ENCODE data around the gene NAGA.
"Not testable (repeated sequence)": the region's sequence is repeated elsewhere in the genome, so short reads cannot be mapped to it uniquely, and the experiment has no call there.

The NAGA gene

DNA sequence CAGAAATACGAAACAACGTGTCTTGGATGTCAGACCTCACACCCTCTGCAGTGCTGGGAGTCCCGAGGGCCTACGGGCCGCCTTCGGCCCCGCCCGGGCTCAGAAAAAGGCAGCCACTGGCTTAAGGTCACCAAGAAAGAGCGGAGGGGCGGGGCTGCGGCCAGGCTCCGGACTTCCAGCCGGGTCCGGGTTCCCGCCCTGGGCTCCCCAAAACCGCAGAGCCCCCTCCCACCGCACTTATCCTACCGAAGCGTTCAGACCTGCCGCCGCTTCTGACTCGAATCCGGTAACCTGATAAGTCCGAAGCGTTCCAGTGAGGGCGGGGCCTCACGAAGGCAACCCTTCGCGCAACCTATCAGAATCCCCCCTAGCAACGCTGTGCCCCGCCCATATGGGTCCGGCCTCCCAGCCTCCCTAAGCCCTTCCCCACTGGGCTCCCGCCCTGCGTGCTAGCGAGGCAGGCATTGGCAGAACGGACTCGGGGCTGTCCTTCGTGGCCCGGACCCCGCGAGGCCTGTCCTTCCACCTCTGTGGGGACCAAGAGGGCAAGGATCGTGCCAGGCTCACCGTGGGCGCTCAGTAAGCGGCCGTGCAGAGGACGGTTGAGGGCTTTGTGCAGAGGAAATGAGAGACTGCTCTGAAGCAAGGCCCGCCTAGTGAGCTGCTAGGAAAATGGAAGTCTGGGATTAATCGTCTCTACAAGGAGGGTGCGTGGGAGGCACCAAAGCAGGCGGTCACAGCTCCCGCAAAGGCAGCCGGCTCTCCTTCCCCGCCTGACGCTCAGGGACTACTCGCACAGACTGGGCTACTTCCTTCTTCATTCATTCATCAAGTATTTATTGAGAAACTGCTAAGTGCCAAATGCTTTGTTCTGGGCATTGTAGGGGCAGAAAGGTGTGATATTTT is at the start of gene NAGA:
Gene NAGA (minus strand): TSS at position 296 of the 906 bp plus-strand sequence. CDS start 515 bp downstream, outside the sequence.
- peak; percentile 89 for DNase-seq (ENCODE audit: low spot score)
- peak; percentile 92 for FAIRE-seq

DNA sequence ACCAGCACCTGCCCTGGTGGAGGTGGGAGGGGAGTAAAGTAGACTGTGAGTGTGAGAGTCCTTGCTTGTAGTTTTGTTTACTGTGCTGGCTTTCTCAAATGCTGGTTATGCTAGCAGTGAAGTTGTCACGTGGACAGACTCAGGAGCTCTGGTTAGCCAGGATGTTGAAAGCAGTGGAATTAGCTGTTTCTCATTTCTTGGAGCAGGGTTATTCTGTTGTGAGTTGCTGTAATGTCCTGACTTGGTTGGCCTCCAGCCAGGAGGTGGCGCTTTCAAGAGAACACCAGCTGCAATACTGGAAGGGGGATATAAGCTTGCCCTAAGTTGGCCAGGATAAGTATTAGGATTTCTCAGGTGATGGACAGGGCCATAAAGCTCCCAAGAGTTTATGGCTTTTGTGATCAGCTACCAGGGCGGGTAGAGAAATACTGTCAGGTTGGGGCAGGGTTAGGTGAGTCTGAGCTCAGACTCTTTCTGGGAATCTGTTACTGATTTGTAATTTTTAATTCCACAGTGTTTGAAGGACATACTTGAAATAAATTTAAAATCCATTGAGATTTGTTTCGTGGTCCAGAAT is 46.3 kb upstream of the NAGA start:
- no peak for DNase-seq (ENCODE audit: low spot score)
- no peak for FAIRE-seq

DNA sequence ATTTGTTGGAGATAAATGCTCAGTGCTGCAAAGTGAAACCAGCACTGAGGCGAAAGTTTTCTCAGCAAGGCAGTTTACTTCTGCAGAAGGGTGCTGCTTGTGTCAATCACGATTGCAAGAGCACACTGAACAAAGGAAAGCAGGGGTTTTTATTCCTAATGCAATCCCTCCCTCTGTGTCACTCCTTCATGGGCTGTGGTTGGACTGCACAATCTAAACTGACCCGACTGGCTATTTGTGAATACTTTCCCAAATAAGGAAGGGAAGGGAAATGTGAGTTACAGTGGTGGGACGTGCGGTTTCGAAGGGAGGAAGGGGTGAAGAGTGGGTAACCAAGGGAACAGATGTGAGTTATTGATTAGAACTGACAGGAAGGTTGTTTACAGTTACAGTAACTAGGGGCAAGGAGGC is 44.8 kb upstream of the NAGA start:
- FAIRE-seq; DNase-seq (ENCODE audit: low spot score): not testable (repeated sequence)

DNA sequence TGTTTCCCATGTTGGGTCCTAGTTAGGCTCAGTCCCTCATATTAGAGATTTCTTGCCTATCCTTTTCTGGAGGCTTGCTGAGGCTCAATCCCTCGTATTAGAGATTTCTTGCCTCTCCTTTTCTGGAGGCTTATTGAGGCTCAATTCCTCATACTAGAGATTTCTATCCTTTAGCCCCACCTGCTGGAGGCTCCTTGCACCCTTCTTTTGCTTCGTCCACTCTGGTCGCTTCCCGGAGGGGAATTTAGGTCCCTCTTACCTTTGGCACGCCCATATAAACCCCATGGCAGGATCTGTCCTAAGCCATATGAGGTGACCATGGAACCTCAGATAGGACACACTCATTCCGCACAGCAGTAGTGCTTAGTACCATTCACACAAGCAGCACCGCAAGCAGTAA is 44.1 kb upstream of the NAGA start:
- no peak for FAIRE-seq

DNA sequence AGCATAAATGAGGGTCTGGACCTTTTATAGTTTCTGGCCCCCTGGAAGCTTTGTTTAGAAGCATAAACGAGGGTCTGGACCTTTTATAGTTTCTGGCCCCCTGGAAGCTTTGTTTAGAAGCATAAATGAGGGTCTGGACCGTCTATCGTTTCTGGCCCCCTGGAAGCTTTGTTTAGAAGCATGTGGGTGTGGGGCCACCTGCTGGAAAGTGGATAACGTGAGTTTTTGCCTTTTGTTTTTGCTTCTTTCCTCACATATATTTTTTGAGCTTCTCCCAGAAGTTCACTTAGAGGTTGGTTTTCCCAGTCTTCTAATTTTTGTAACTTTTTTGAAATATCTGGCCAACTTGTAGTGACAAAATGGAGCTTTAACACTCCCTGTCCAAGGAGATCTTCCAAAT is 42.2 kb upstream of the NAGA start:
- DNase-seq (ENCODE audit: low spot score); FAIRE-seq: not testable (repeated sequence)

More for the DNA sequence above, 44.1 kb upstream of the NAGA start:
- no peak for DNase-seq (ENCODE audit: low spot score)

DNA sequence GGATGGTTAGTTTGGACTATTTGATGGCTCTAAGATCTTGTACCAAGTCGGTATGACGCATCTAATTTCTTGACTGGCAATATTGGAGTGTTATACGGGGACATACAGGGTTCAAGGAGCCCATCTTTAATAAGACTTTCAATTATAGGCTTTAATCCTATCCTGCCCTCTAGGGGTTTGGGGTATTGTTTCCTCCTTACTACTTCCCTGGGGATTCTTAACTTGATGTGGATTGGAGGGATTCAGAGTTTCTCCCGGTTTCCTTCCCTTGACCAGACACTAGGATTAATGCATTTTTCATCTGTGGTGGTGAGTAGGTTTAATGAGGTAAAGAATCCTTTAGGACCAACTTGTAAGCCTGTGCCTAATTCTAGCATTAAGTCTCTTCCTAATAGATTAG is 41.2 kb upstream of the NAGA start:
- DNase-seq (ENCODE audit: low spot score), result no peak
- no peak for FAIRE-seq

DNA sequence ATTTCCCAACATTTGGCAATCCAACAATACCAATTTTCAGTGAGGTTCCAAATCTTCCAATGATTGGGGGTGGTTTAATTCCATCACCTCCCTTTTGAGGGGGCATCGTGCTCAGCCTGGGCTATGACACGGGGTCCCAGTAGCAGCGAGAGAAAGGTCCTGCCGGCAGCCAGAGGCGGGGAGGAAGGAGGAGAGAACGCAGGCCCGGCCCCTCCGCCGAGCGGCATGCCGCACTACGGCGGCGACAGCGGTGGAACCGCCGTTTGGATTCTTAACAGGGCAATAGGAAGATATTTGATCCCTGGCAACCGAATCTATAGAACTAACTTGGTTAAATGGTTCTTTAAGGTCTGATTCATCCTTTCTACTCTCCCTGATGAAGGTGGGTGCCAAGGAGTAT is 38.2 kb upstream of the NAGA start:
- FAIRE-seq (no peak), DNase-seq (ENCODE audit: low spot score) (no peak)

DNA sequence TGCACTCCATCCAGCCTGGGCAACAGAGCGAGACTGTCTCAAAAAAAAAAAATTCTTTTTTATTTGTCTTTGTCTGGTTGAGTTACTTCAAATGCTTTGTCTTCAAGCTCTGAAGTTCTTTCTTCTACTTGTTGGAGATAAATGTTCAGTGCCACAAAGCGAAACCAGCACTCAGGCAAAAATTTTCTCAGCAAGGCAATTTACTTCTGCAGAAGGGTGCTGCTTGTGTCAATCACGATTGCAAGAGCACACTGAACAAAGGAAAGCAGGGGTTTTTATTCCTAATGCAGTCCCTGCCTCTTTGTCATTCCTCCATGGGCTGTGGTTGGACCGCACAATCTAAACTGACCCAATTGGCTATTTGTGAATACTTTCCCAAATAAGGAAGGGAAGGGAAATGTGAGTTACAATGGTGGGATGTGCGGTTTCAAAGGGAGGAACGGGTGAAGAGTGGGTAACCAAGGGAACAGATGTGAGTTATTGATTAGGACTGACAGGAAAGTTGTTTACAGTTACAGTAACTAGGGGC is 33.8 kb upstream of the NAGA start:
- not testable (repeated sequence) for FAIRE-seq; DNase-seq (ENCODE audit: low spot score)

DNA sequence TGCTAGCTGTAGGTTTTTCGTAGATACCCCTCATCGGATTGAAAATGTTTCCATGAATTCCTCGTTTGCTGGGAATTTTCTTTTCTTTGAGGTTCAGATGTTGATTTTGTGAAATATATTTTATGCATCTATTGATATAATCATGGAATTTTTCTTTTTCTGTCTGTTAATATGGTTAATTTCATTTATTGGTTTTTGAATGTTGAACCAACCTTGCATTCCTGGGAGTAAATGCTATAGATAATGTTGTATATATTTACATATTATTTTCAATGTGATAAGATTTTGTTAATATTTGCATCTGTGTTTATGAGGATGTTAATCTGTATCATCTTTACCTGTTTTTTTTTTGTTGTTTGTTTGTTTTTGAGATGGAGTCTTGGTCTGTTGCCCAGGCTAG is 30.6 kb upstream of the NAGA start:
- no peak for FAIRE-seq
- no peak for DNase-seq (ENCODE audit: low spot score)

DNA sequence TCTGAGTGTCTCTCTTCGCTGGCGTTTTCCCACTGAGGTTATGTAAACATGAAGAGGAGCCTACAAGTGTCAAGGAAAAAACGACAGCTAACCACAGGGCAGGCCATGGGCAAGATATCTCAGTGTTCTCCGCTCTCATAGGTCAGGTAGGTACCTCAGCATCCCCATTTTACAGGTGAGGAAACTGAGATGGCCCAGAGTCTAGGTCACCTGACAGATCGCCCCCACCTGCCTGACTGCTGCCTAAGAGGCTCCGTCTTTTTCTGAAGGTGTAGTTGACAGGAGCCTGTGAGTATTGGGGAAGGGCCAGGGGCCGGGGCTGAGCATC is 20.8 kb upstream of the NAGA start:
- FAIRE-seq (no peak), DNase-seq (ENCODE audit: low spot score) (no peak)

DNA sequence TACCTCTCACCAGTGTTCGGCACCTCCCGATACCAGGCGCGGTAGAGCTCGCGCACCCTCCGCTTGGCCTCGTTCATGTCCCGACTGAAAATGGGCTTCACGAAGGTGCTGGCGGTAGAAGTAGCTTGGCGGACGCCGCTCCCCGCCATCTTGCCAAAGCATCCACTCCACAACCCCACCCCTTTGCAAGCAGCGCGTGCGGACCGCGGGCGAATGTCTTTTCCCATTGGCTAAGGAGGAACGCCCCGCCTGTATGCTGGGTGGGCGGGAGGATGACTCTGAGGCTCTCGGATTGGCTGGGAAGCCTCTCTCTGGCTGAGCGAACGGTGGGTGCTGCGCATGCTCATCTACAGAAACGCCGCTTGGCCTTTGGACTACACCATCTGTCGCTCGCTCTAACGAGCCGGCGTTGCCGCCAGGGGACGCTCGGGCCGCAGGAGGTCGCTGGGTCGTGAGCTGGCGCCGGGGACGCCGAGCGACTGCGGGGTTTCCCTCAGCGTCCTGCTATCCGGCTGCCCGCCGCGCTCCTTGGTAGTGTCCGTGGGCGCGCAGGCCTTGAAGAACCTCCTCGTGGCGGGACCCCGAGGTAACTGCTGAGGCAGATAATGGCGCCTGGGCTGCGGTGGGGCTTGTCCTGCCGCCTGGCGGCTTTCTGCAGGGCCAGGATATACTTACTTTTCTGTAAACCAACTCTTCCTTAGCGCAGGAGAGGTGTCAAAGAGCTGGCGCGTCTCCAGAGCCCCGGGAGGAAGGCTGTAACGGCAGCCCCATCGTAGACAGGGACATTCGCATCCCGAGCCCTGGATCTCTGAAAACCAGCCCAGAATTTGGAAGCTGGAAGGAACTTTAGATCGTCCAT is 20.2 kb upstream of the NAGA start, which contains the start of gene NDUFA6:
Gene NDUFA6 (minus strand): TSS at position 177 of the 859 bp plus-strand sequence. CDS start 28 bp downstream, at position 149.
- DNase-seq (ENCODE audit: low spot score) (peak; percentile 98), FAIRE-seq (peak; percentile 87)

DNA sequence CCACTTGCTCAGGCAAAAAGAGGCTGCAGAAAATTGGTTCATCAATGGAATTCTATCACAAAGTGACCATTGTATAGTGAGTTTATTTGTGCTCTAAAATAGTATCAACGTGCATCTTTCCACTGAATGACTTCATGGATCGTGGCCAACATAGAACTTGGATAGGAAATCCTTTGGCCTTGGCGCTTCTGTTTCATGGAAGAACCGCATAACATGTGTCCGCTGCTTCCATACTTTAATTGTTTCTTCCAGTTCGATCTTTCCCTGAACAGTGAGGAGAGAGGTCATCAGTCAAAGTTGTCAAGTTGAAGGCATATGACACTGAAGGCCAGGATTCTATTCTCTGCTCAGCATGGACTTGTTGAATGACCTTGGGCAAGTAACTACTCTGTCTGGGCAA is 15.4 kb upstream of the NAGA start:
- no peak for FAIRE-seq

DNA sequence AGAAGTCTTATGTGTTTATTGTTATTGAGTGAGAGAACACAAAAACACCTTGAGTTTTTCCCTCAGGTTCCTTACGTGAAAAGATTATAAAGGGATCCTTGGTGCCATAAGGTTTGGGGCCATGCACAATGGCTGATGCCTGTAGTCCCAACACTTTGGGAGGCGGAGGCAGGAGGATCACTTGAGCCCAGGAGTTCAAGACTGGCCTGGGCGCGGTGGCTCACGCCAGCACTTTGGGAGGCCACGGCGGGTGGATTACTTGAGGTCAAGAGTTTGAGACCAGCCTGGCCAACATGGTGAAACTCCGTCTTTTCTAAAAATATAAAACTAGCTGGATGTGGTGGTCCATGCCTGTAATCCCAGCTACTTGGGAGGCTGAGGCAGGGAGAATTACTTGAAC is 14.3 kb upstream of the NAGA start:
- DNase-seq (ENCODE audit: low spot score) (no peak), FAIRE-seq (no peak)

More for the DNA sequence above, 15.4 kb upstream of the NAGA start:
- DNase-seq (ENCODE audit: low spot score), result no peak

DNA sequence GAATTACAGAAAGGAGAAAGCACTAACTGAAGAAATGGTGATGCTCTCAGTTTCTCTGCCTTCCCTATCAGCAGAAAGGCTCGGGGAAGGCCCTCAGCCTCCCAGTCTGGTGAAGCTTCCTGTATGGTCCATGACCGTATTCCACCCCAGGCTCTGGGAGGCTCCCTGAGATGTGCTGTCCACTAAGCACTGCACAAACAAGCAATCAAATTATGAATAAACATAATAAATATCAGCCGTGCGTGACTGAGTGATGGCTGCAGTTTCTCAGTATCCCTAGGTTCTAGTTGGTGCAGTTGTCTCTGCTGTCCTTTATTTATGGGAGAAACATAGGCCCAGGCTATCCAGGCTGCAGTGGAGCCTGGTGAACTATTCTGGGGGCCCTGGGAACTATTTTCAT is 12.5 kb upstream of the NAGA start:
- FAIRE-seq (no peak), DNase-seq (ENCODE audit: low spot score) (no peak)

DNA sequence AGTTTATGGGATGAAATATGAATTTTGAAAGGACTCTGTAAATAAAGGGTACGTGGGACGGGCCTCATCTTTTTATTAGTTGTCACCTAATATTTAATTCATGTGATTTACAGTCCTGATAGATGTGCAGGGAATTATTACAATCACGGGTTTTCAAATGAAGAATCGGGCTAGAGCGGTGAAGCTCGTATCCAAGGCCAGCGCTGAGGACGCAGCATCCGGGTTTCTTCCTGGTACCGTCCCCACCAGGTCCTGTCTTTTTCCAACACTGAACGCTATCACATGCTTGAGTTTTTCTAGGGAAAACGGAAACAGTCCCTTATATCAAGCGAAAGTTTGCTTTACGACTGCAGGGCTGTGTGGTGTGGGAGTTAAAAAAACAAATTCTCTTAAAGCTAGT is 9.7 kb upstream of the NAGA start:
- DNase-seq (ENCODE audit: low spot score), result no peak
- FAIRE-seq, result no peak

DNA sequence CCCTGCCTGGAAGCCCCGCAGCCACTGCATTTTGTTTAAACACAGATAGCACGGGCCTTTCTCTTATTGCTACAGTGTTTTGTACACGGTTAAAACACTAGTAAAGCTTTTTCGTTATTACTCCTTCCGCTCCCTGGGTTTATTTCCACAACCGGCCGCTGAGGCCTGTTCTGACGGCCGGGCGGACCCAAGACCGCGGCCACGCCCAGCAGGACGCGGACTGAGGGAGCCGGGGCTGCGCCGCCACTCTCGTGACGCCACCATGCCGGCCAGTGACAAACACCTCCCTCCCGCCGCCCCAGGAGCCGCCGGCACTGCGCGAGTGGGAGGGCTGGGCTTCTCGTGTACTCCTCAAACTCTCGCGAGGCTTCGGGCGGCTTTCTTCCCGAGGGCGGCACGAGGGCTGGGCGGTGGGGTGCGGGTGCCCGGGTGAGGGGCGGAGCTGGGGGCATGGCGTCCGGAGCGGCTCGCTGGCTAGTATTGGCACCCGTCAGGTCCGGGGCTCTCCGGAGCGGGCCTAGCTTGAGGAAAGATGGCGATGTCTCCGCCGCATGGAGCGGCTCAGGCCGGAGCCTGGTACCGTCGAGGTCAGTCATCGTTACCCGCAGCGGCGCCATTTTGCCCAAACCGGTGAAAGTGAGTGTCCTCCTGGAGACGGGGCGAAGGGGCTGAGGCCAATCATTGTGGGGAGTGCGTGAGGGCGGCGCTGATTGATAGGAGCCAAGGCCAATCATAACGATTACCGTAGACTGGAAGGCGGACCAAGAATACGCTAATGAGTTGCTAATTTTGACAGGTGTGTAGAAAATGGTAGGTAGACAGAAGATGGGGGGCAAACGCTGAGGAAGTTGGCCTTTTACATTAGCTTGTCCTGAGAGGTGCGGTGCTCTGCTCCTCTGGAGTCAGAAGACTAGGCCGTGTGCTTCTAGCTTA is 9.0 kb upstream of the NAGA start, which contains the start of gene SMDT1:
Gene SMDT1 (plus strand): TSS at position 382 of the 933 bp plus-strand sequence. CDS start 69 bp downstream, at position 451.
- peak; percentile 78 for FAIRE-seq
- DNase-seq (ENCODE audit: low spot score), result peak; percentile 90

DNA sequence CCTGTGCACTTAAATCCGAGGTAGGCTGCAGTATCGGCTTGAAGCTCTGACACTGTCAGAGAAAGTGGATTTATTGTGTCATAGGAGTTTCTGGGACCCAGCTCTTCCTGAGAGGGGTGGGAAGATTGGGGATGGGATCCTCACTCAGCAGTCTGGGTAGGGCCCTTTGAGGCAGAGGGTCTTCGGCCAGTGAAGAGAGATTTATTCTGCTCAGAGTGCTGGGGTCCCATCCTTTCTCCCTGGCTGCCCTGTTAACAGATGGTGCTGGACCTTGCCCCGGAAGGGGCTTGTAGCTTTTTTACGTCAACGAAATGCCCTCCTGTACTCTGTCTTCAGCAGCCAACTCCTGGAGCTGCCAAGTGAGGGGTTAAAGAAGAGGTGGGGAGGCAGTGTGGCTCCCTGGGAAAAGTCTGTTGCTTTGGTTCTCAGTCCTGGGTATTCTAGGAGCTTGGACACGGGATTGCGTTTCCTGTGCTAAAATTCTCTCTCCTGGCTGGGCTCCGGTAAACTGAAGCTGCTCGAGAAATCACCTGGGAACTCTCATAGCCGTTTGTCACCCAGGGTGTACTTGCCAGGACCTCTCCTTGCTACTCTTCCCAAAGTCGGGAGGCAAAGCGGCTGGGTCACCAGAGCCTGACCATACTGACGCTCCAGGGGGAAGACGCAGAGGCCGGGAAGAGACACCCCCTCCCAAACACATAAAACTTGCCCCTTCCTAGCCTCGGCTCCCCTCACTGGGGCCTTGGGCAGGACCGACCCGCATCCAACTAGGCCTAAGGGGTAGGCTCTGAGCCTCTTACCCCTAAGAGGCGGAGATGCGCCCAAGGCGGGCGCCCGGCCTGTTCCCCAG is 8.1 kb upstream of the NAGA start:
- FAIRE-seq, result no peak
- DNase-seq (ENCODE audit: low spot score), result no peak

DNA sequence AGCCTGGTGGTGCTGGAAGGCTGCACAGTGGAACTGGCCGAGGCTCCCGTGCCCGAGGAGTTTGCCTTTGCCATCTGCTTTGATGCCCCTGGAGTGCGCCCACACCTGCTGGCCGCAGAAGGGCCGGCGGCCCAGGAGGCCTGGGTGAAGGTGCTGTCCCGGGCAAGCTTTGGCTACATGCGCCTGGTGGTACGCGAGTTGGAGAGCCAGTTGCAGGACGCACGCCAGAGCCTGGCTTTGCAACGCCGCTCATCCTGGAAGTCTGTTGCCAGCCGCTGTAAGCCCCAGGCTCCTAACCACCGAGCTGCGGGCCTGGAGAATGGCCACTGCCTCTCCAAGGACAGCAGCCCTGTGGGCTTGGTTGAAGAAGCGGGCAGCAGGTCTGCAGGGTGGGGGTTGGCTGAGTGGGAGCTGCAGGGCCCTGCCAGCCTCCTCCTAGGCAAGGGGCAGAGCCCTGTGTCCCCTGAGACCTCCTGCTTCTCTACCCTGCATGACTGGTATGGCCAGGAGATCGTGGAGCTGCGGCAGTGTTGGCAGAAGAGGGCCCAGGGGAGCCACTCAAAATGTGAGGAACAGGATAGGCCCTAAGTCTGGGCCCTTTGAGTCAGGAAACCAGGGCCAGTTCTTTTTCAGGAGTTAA is 7.0 kb upstream of the NAGA start:
- FAIRE-seq (no peak), DNase-seq (ENCODE audit: low spot score) (no peak)
